GM18861 (cell line): ENCODE measurements around the gene RSPH1.
A peak's percentile ranks its signal among the peaks of the same experiment; 100 is the strongest.

Source experiments
- ATAC-seq: cut with Tn5 transposase; IDR thresholded peaks from one replicate; pipeline ENCODE4 v1.9.1; 2021; ENCODE audit not compliant: unreplicated experiment

RSPH1 gene

GRCh38 chr21:42532466-42533181, 36.6 kb upstream of the RSPH1 start:
- no peak for ATAC-seq

- no peak for ATAC-seq
Measured at GRCh38 chr21:42531771-42532170, 35.7 kb upstream of the RSPH1 start.

- ATAC-seq: no peak
Measured at GRCh38 chr21:42530167-42530518, 34.1 kb upstream of the RSPH1 start.

- ATAC-seq: no peak
Measured at GRCh38 chr21:42527489-42528158, 31.6 kb upstream of the RSPH1 start.

GRCh38 chr21:42527127-42527488, 31.1 kb upstream of the RSPH1 start:
- ATAC-seq: no peak

GRCh38 chr21:42526379-42526727, 30.3 kb upstream of the RSPH1 start:
- no peak for ATAC-seq

GRCh38 chr21:42525676-42526378, 29.8 kb upstream of the RSPH1 start:
- no peak for ATAC-seq

- peak; percentile 14 for ATAC-seq
Measured at GRCh38 chr21:42525029-42525581, 29.1 kb upstream of the RSPH1 start.

- peak; percentile 70 for ATAC-seq
Measured at GRCh38 chr21:42524341-42525028, 28.5 kb upstream of the RSPH1 start.

GRCh38 chr21:42523941-42524340, 27.9 kb upstream of the RSPH1 start:
- ATAC-seq: no peak

- ATAC-seq: no peak
Measured at GRCh38 chr21:42523211-42523610, 27.2 kb upstream of the RSPH1 start.

GRCh38 chr21:42522771-42523170, 26.7 kb upstream of the RSPH1 start:
- no peak for ATAC-seq

- no peak for ATAC-seq
Measured at GRCh38 chr21:42522271-42522670, 26.2 kb upstream of the RSPH1 start.

GRCh38 chr21:42521805-42522204, 25.8 kb upstream of the RSPH1 start:
- ATAC-seq: no peak

- ATAC-seq: no peak
Measured at GRCh38 chr21:42521384-42521783, 25.4 kb upstream of the RSPH1 start.

- ATAC-seq: no peak
Measured at GRCh38 chr21:42520628-42521253, 24.7 kb upstream of the RSPH1 start.

GRCh38 chr21:42518626-42519025, 22.6 kb upstream of the RSPH1 start:
- no peak for ATAC-seq

- no peak for ATAC-seq
Measured at GRCh38 chr21:42518215-42518614, 22.2 kb upstream of the RSPH1 start.

- no peak for ATAC-seq
Measured at GRCh38 chr21:42515708-42516502, 19.9 kb upstream of the RSPH1 start.

- no peak for ATAC-seq
Measured at GRCh38 chr21:42514883-42515228, 18.8 kb upstream of the RSPH1 start.
